DOHH2 (cell line): ENCODE measurements around the gene SMIM23.

ENCODE experiments used
- EZH2phosphoT487 ChIP-seq: fragments of 200-600 bp; sonication (generic); IDR thresholded peaks from 2 replicates; pipeline ENCODE4 v1.6.1; 2017; ENCODE audit warnings: borderline replicate concordance, mild to moderate bottlenecking, antibody characterized with exemption, low read length, moderate library complexity, mixed read lengths
- TF ChIP-seq, protein P1 (sequence below): fragments of 200-600 bp; sonication (generic); IDR thresholded peaks from one replicate; pipeline ENCODE4 v1.5.1; 2014; ENCODE audit warnings: antibody characterized with exemption, mild to moderate bottlenecking, low read depth, low read length; ENCODE audit not compliant: poor library complexity, severe bottlenecking

DNA sequence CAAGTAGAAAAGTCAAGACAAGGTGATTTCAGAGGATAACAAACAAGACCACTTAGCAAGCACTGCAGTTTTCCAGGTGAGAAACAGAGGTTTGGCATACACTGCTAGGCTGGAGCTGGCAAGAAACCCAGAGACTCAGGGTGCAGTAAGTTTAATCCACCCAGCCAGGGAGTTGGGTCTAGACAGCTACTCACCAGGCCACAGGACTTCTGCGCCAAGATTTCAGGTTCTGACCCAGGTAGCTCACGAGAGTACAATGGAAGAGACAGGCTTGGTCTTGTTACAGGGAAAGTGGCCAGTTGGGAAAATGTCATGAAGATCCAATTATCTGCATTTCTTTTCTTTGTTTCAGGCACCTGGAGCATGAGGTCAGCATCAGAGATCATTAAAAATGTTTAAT, 9.8 kb downstream of the SMIM23 start:
- TF ChIP-seq, protein P1, sequence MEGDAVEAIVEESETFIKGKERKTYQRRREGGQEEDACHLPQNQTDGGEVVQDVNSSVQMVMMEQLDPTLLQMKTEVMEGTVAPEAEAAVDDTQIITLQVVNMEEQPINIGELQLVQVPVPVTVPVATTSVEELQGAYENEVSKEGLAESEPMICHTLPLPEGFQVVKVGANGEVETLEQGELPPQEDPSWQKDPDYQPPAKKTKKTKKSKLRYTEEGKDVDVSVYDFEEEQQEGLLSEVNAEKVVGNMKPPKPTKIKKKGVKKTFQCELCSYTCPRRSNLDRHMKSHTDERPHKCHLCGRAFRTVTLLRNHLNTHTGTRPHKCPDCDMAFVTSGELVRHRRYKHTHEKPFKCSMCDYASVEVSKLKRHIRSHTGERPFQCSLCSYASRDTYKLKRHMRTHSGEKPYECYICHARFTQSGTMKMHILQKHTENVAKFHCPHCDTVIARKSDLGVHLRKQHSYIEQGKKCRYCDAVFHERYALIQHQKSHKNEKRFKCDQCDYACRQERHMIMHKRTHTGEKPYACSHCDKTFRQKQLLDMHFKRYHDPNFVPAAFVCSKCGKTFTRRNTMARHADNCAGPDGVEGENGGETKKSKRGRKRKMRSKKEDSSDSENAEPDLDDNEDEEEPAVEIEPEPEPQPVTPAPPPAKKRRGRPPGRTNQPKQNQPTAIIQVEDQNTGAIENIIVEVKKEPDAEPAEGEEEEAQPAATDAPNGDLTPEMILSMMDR: no peak
- no peak for TF ChIP-seq EZH2phosphoT487
